IMR-90 (cell line): Measurements from ENCODE around the gene GPR15LG. TPM values are rescaled to one million over a fixed set of nuclear protein-coding genes. Genes with fewer than 3 reads are reported as not detected.

Experiments
- ATAC-seq: fragments of 200-7000 bp; cut with Tn5 transposase; 2 replicates; pipeline ENCODE4 v1.9.1; 2020; ENCODE audit warnings: low read depth, mild to moderate bottlenecking, moderate library complexity
- BruUV-seq: library from RNA; stranded (reverse); fragments of 400-500 nt; replicated peaks from 2 replicates; lab custom pipeline; 2021; lab: Mats Ljungman, UMichigan
- CTCF ChIA-PET: fragments of 300-600 bp; formaldehyde crosslinking; extraction: SDS; loops from one replicate; lab custom pipeline; 2021; ENCODE audit warnings: antibody characterized with exemption; lab: Yijun Ruan, JAX
- POLR2A ChIA-PET: fragments of 300-600 bp; sonication (Branson Sonifier 250); formaldehyde crosslinking; loops from one replicate; lab custom pipeline; 2022; ENCODE audit warnings: antibody characterized with exemption; ENCODE audit not compliant: unreplicated experiment; lab: Charles Lee
- DNase-seq: peaks from one replicate; pipeline ENCODE4 v3.0.0; 2013
- H2AFZ ChIP-seq: replicated peaks from 2 replicates; pipeline ENCODE3; 2013; ENCODE audit warnings: low read length, mild to moderate bottlenecking; ENCODE audit not compliant: poor library complexity
- H2AK5ac ChIP-seq: 2 replicates; pipeline ENCODE4 v1.6.1; 2013; ENCODE audit warnings: low read depth, low read length, inconsistent platforms
- H2AK9ac ChIP-seq: replicated peaks from 2 replicates; pipeline ENCODE3; 2013; ENCODE audit warnings: mild to moderate bottlenecking, low read depth, low read length, moderate library complexity; ENCODE audit not compliant: poor library complexity
- H2BK120ac ChIP-seq: 2 replicates; pipeline ENCODE4 v1.6.1; 2013; ENCODE audit warnings: low read depth, low read length, inconsistent platforms
- H2BK15ac ChIP-seq: 3 replicates; pipeline ENCODE4 v1.6.1; 2013; ENCODE audit warnings: low read depth, low read length, inconsistent platforms
- H2BK20ac ChIP-seq: 2 replicates; pipeline ENCODE4 v1.6.1; 2013; ENCODE audit warnings: low read depth, mild to moderate bottlenecking, inconsistent platforms, low read length, moderate library complexity
- H2BK5ac ChIP-seq: 2 replicates; pipeline ENCODE4 v1.6.1; 2013; ENCODE audit warnings: mild to moderate bottlenecking, low read depth, low read length, inconsistent platforms; ENCODE audit not compliant: poor library complexity, severe bottlenecking
- H3K14ac ChIP-seq: replicated peaks from 2 replicates; pipeline ENCODE4 v1.6.1; 2013; ENCODE audit warnings: low read depth, low read length, inconsistent platforms
- H3K18ac ChIP-seq: 2 replicates; pipeline ENCODE4 v1.6.1; 2013; ENCODE audit warnings: low read depth, low read length, control low read depth
- H3K23ac ChIP-seq: 2 replicates; pipeline ENCODE4 v1.6.1; 2013; ENCODE audit warnings: low read depth, low read length, inconsistent platforms
- H3K27ac ChIP-seq: 2 replicates; pipeline ENCODE4 v1.5.1; 2013; ENCODE audit warnings: mild to moderate bottlenecking, control low read depth, low read length; ENCODE audit not compliant: insufficient read depth
- H3K27me3 ChIP-seq: 2 replicates; pipeline ENCODE4 v1.6.1; 2013; ENCODE audit warnings: low read length; ENCODE audit not compliant: control insufficient read depth, insufficient read depth
- H3K36me3 ChIP-seq: 2 replicates; pipeline ENCODE4 v1.6.1; 2013; ENCODE audit warnings: low read length, mixed read lengths; ENCODE audit not compliant: control insufficient read depth, insufficient read depth
- H3K4ac ChIP-seq: 2 replicates; pipeline ENCODE4 v1.6.1; 2013; ENCODE audit warnings: low read depth, low read length, inconsistent platforms
- H3K4me1 ChIP-seq: 2 replicates; pipeline ENCODE4 v1.6.1; 2013; ENCODE audit warnings: low read length, mixed read lengths; ENCODE audit not compliant: control insufficient read depth, insufficient read depth
- H3K4me2 ChIP-seq: 2 replicates; pipeline ENCODE4 v1.6.1; 2013; ENCODE audit warnings: low read depth, mild to moderate bottlenecking, control low read depth, low read length, moderate library complexity
- H3K4me3 ChIP-seq: 2 replicates; pipeline ENCODE4 v1.5.1; 2013; ENCODE audit warnings: low read depth, mild to moderate bottlenecking, control low read depth, low read length, moderate library complexity; ENCODE audit not compliant: insufficient read depth
- H3K56ac ChIP-seq: 2 replicates; pipeline ENCODE4 v1.6.1; 2013; ENCODE audit warnings: low read length, inconsistent platforms; ENCODE audit not compliant: insufficient read depth; ENCODE audit errors: extremely low read depth
- H3K79me1 ChIP-seq, 2 experiments: 2 replicates each; pipeline ENCODE4 v1.6.1; 2013; ENCODE audit warnings: low read length in 2 of 2, inconsistent platforms in 1 of 2, low read depth in 1 of 2
- H3K9ac ChIP-seq: 2 replicates; pipeline ENCODE4 v1.6.1; 2013; ENCODE audit warnings: low read depth, low read length, control low read depth
- H3K9me1 ChIP-seq: 2 replicates; pipeline ENCODE4 v1.6.1; 2013; ENCODE audit warnings: low read length, inconsistent platforms; ENCODE audit not compliant: insufficient read depth
- H3K9me3 ChIP-seq: 2 replicates; pipeline ENCODE4 v1.6.1; 2013; ENCODE audit warnings: low read length; ENCODE audit not compliant: control insufficient read depth, insufficient read depth
- H4K20me1 ChIP-seq: 2 replicates; pipeline ENCODE4 v1.6.1; 2013; ENCODE audit warnings: low read length, inconsistent platforms; ENCODE audit not compliant: insufficient read depth
- H4K5ac ChIP-seq: 2 replicates; pipeline ENCODE4 v1.6.1; 2013; ENCODE audit warnings: mild to moderate bottlenecking, low read depth, low read length, control low read depth
- H4K8ac ChIP-seq, 2 experiments: 2 replicates each; pipeline ENCODE4 v1.6.1; 2013; ENCODE audit warnings: low read depth in 2 of 2, low read length in 2 of 2, control low read depth in 1 of 2, inconsistent platforms in 1 of 2
- H4K91ac ChIP-seq: 2 replicates; pipeline ENCODE4 v1.6.1; 2013; ENCODE audit warnings: low read depth, low read length, inconsistent platforms; ENCODE audit not compliant: insufficient read depth
- CHD1 ChIP-seq: IDR thresholded peaks from 2 replicates; pipeline ENCODE4 v1.6.1; 2012; ENCODE audit warnings: low read depth, low read length, improper control_type of control experiment
- FOS ChIP-seq: fragments of 150-350 bp; IDR thresholded peaks from 2 replicates; pipeline ENCODE4 v1.6.1; 2016; ENCODE audit warnings: low read depth, low read length
- MAFK ChIP-seq: IDR thresholded peaks from 2 replicates; pipeline ENCODE4 v1.6.1; 2012; ENCODE audit warnings: low read depth, low read length, improper control_type of control experiment
- MXI1 ChIP-seq: IDR thresholded peaks from 2 replicates; pipeline ENCODE4 v1.6.1; 2012; ENCODE audit warnings: low read depth, mild to moderate bottlenecking, low read length, moderate library complexity, borderline replicate concordance
- RAD21 ChIP-seq: IDR thresholded peaks from 2 replicates; pipeline ENCODE4 v1.6.1; 2012; ENCODE audit warnings: low read length, improper control_type of control experiment
- RCOR1 ChIP-seq: IDR thresholded peaks from 2 replicates; pipeline ENCODE4 v1.6.1; 2012; ENCODE audit warnings: mild to moderate bottlenecking, low read length, improper control_type of control experiment; ENCODE audit not compliant: insufficient replicate concordance
- RFX5 ChIP-seq: IDR thresholded peaks from 2 replicates; pipeline ENCODE4 v1.8.0; 2012; ENCODE audit warnings: low read depth, mild to moderate bottlenecking, low read length, moderate library complexity
- WGBS, 2 experiments: methylation state at CpG; one replicate each; pipeline versions ENCODE4 v1.1.5 to v1.1.7; 2013; ENCODE audit warnings: missing lambda C conversion rate in 2 of 2; ENCODE audit not compliant: insufficient read length in 1 of 2; ENCODE audit errors: extremely low coverage in 2 of 2; 5-methylcytosine and 5-hydroxymethylcytosine counted together
- dilution Hi-C: fragments of 300-500 bp; cut with HindIII; formaldehyde crosslinking; loops from one replicate; pipeline ENCODE4 v1.14.3; 2018; ENCODE audit warnings: low sequenced_read_pairs; ENCODE audit not compliant: unreplicated experiment
- in situ Hi-C: fragments of 300-500 bp; cut with MboI; formaldehyde crosslinking; loops from 3 replicates; pipeline ENCODE4 v1.14.3; 2019; ENCODE audit warnings: low sequenced_read_pairs, inconsistent platforms, mixed read lengths
- intact Hi-C: fragments of 100-400 bp; cut with micrococcal nuclease; formaldehyde crosslinking; loops from 2 replicates; pipeline ENCODE4 v1.10.0; 2022
- polyA plus RNA-seq, 3 experiments: library from polyadenylated mRNA; depleted of rRNA; stranded (reverse); fragments of >200 nt; gene quantifications; 2 replicates each; pipeline ENCODE4 v1.2.3, GENCODE V29; 2012; ENCODE audit warnings: low replicate concordance in 1 of 3
- total RNA-seq: library from RNA; depleted of rRNA; stranded (reverse); fragments of >200 nt; gene quantifications from 2 replicates; pipeline ENCODE4 v1.2.3, GENCODE V29; 2012
- TF ChIP-seq, protein P1 (sequence below): conservative IDR thresholded peaks from 2 replicates; pipeline ENCODE4 v1.5.1; 2012; ENCODE audit warnings: mild to moderate bottlenecking, low read depth, low read length, improper control_type of control experiment
- TF ChIP-seq, protein P2 (sequence below): fragments of 150-350 bp; IDR thresholded peaks from 2 replicates; pipeline ENCODE4 v1.6.1; 2017; ENCODE audit warnings: mild to moderate bottlenecking, antibody characterized with exemption, low read length, low read depth

Gene GPR15LG
- total and polyA plus RNA-seq, 2 of the 4 experiments (the other 2 are of a cell fraction): not detected

DNA sequence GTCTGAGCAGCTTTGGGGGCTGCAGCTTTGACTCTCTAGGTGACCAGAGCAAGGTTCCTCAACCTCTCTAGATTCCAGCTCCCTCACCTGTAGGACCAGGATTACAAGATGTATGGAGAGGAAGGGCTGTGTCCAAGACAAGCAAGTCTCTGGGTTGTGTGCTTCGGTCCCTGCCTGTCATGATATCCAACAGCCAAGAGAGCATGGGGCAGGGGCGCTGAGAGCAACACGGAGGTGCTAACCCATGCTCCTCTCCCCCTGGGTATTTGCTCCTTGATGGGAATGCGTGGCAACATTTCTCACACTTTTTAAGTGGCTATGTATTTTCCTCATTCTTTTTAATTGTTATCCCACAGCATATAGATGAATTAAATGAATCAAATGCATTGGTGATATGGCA is 31.0 kb downstream of the GPR15LG start:
- H4K91ac ChIP-seq: no peak overlapping the region
- H3K27ac ChIP-seq: no peak overlapping the region
- H3K23ac ChIP-seq: no peak overlapping the region
- POLR2A ChIA-PET: no interaction called here
- intact Hi-C loops (loop anchor here (5.0 kb wide), 1 partner anchor 57 kb away; no protein-coding TSS in a partner anchor), in situ Hi-C loops (no loop called here), dilution Hi-C loops (no loop called here)
- H2BK5ac ChIP-seq: no peak overlapping the region
- no peak overlapping the region for H3K4me2 ChIP-seq
- no peaks in the 10 kb centered on the region for H3K9me1 ChIP-seq
- H3K14ac ChIP-seq: no peak overlapping the region
- no peak overlapping the region for H4K8ac ChIP-seq
- no peak overlapping the region for H3K9ac ChIP-seq
- no peaks in the 10 kb centered on the region for H3K9me3 ChIP-seq
- H2AFZ ChIP-seq: peak overlapping the region; percentile 45
- no peak overlapping the region for H3K18ac ChIP-seq
- DNase-seq: no peak
- no peak for ATAC-seq
- no CpG with 5 or more reads among the region's 4 CpGs for WGBS, 2 experiments
- no peak overlapping the region for H2BK120ac ChIP-seq
- no peak overlapping the region for H3K56ac ChIP-seq
- no peaks in the 10 kb centered on the region for H3K36me3 ChIP-seq
- TF ChIP-seq CHD1 (no peak), MAFK (no peak), RAD21 (no peak), RFX5 (no peak), MXI1 (no peak), RCOR1 (no peak), FOS (no peak)
- TF ChIP-seq, protein P1, sequence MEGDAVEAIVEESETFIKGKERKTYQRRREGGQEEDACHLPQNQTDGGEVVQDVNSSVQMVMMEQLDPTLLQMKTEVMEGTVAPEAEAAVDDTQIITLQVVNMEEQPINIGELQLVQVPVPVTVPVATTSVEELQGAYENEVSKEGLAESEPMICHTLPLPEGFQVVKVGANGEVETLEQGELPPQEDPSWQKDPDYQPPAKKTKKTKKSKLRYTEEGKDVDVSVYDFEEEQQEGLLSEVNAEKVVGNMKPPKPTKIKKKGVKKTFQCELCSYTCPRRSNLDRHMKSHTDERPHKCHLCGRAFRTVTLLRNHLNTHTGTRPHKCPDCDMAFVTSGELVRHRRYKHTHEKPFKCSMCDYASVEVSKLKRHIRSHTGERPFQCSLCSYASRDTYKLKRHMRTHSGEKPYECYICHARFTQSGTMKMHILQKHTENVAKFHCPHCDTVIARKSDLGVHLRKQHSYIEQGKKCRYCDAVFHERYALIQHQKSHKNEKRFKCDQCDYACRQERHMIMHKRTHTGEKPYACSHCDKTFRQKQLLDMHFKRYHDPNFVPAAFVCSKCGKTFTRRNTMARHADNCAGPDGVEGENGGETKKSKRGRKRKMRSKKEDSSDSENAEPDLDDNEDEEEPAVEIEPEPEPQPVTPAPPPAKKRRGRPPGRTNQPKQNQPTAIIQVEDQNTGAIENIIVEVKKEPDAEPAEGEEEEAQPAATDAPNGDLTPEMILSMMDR: no peak
- TF ChIP-seq, protein P2, sequence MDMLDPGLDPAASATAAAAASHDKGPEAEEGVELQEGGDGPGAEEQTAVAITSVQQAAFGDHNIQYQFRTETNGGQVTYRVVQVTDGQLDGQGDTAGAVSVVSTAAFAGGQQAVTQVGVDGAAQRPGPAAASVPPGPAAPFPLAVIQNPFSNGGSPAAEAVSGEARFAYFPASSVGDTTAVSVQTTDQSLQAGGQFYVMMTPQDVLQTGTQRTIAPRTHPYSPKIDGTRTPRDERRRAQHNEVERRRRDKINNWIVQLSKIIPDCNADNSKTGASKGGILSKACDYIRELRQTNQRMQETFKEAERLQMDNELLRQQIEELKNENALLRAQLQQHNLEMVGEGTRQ: no peak
- H2AK5ac ChIP-seq: no peak overlapping the region
- CTCF ChIA-PET: interaction anchor here (0.6 kb wide), 1 partner anchor 22 kb away, joined by 6 read pairs; no protein-coding TSS in a partner anchor
- no peak overlapping the region for H2BK20ac ChIP-seq
- H4K5ac ChIP-seq: no peak overlapping the region
- H2BK15ac ChIP-seq: no peak overlapping the region
- H3K79me1 ChIP-seq: no peaks in the 10 kb centered on the region
- no peaks in the 10 kb centered on the region for H3K4me1 ChIP-seq
- H3K4ac ChIP-seq: no peak overlapping the region
- H3K27me3 ChIP-seq: peaks cover 5% of the 10 kb centered on the region
- no peaks in the 10 kb centered on the region for H4K20me1 ChIP-seq
- no TSS peak for BruUV-seq
- H2AK9ac ChIP-seq: no peak overlapping the region
- no peak overlapping the region for H3K4me3 ChIP-seq
